Pancreas (tissue), 10 donors: ENCODE data around the gene PLET1. TPM values are rescaled to one million over a fixed set of nuclear protein-coding genes. Genes with fewer than 3 reads are reported as not detected.

Experiments used
- ATAC-seq, 4 donors: fragments of 200-7000 bp; cut with Tn5 transposase; one replicate each; pipeline versions ENCODE4 v1.8.0 to v1.9.1; 2020; ENCODE audit warnings: mild to moderate bottlenecking in 4 of 4, moderate library complexity in 4 of 4
- DNase-seq, 6 donors: peaks; one replicate each; pipeline ENCODE4 v3.0.0-alpha.2; 2020
- FAIRE-seq: peaks from 2 replicates; lab custom pipeline; 2012; peaks lifted over from hg19 to GRCh38; lab: Jason Lieb, UNC
- H3K27ac ChIP-seq, 4 donors: fragments of 200-600 bp; sonication (generic); 1 replicate in 3 of 4; 2 replicates in 1 of 4; pipeline versions ENCODE4 v1.5.0 to v1.8.0; 2020
- H3K27me3 ChIP-seq, 4 donors: fragments of 200-600 bp; one replicate each; pipeline ENCODE4 v1.8.0; 2021
- H3K36me3 ChIP-seq, 3 donors: fragments of 200-600 bp; sonication (generic) in 1 of 3; one replicate each; pipeline versions ENCODE4 v1.5.0 to v1.8.0; 2020 to 2021
- H3K4me1 ChIP-seq, 3 donors: fragments of 200-600 bp; one replicate each; pipeline ENCODE4 v1.8.0; 2021
- H3K4me3 ChIP-seq, 4 donors: fragments of 200-600 bp; sonication (generic) in 2 of 4; one replicate each; pipeline versions ENCODE4 v1.5.0 to v1.8.0; 2020 to 2021
- H3K9me3 ChIP-seq, 4 donors: fragments of 200-600 bp; one replicate each; pipeline ENCODE4 v1.8.0; 2021
- CTCF ChIP-seq, 4 donors: fragments of 200-600 bp; sonication (generic) in 3 of 4; IDR thresholded peaks; one replicate each; pipeline versions ENCODE4 v1.5.0 to v1.8.0; 2021; ENCODE audit warnings: antibody characterized with exemption in 4 of 4
- WGBS, 2 donors: extraction: QIAGEN DNeasy Blood & Tissue Kit; methylation state at CpG; one replicate each; pipeline ENCODE4 v1.1.7; 2013; 5-methylcytosine and 5-hydroxymethylcytosine counted together
- intact Hi-C, 3 donors: fragments of 100-400 bp; cut with DNase I; formaldehyde crosslinking; loops; one replicate each; pipeline versions ENCODE4 v1.11.1 to v1.14.2; 2022
- polyA plus RNA-seq, 2 donors: library from polyadenylated mRNA; stranded (reverse); fragments of 200-250 nt; gene quantifications; one replicate each; pipeline ENCODE4 v1.2.3, GENCODE V29; 2013
- total RNA-seq, 6 donors: library from RNA; stranded (reverse); fragmentation: NEBNext Ultra II Directional in 4 of 6; extraction: Animal tissue kit (Norgen Biotek cat#: 25700) in 4 of 6; gene quantifications; one replicate each; pipeline versions ENCODE4 v1.2.1 to v1.2.4, GENCODE V29; 2021 to 2023
- donor health status: healthy with polysubstance abuse.
- donor health status: DM: no; HTN: no; CAD: no; lungs with moderate emphysema.
- donor health status: DM: no; HTN: no; CAD: no.
- donor health status: control.
- donor health status: control.
- donor health status: Bipolar disorder and iron deficiency.
- donor health status: DM: yes; HTN: yes; CAD: no.
- donor health status: DM: no; HTN: no; CAD: no.
- donor health status: DM: no; HTN: no; CAD: no.
- donor health status: DM: yes; HTN: yes; CAD: no.

PLET1 gene
- total and polyA plus RNA-seq, 8 donors: not detected

- intact Hi-C loops: no loop called here
These were observed 31.5 kb downstream of the PLET1 start for GRCh38 chr11:112229159-112229558.

DNA sequence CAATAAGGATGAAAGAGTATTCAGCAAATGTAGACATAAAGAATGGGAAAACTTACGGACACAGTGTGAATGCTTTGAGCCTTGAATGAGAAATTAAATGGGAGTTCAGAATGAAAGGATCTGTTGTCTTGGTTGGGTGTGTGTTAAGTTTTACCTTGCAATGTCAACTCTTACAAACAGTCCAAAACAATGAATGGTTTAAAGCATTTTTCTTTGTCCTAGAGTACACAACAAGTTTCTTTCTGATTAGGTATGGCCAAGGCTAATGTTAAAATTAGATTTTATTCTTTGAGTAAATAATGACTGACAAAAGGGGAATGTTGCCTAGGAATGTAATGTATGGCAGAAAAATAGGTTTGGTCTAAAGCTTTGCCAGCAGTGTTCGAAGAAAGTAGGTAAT, 32.0 kb downstream of the PLET1 start:
- no peak for TF ChIP-seq CTCF (IDR thresholded peaks at IDR 0.05)
- no peaks in the 10 kb centered on the region for H3K27me3 ChIP-seq
- WGBS, 2 donors: 88 to 94% methylated on average over 2 of the region's 2 CpGs
- H3K4me3 ChIP-seq: no peak overlapping the region
- H3K36me3 ChIP-seq: peaks cover 0 to 9% (median 0%) of the 10 kb centered on the region in 3 donors
- no peak for DNase-seq
- ATAC-seq: no peak
- intact Hi-C loops: no loop called here
- H3K9me3 ChIP-seq: no peaks in the 10 kb centered on the region
- H3K4me1 ChIP-seq: peaks cover 0 to 14% (median 6%) of the 10 kb centered on the region in 3 donors
- H3K27ac ChIP-seq: no peak overlapping the region
- no peak for FAIRE-seq

More at GRCh38 chr11:112229159-112229558, 31.5 kb downstream of the PLET1 start:
- ATAC-seq: no peak
- no peaks in the 10 kb centered on the region for H3K27me3 ChIP-seq
- H3K27ac ChIP-seq: no peak overlapping the region
- no peaks in the 10 kb centered on the region for H3K9me3 ChIP-seq
- no peak for FAIRE-seq
- peaks cover 0 to 9% (median 0%) of the 10 kb centered on the region in 3 donors for H3K36me3 ChIP-seq
- WGBS, 2 donors: 88 to 90% methylated on average over 7 of the region's 7 CpGs
- DNase-seq: no peak
- peaks cover 0 to 14% (median 6%) of the 10 kb centered on the region in 3 donors for H3K4me1 ChIP-seq
- no peak for TF ChIP-seq CTCF (IDR thresholded peaks at IDR 0.05)
- H3K4me3 ChIP-seq: no peak overlapping the region

- no peak for FAIRE-seq
- Histone ChIP-seq H3K27ac (no peak overlapping the region), H3K36me3 (peaks cover 0 to 9% (median 0%) of the 10 kb centered on the region in 3 donors), H3K4me1 (peaks cover 0 to 14% (median 6%) of the 10 kb centered on the region in 3 donors), H3K9me3 (no peaks in the 10 kb centered on the region), H3K27me3 (no peaks in the 10 kb centered on the region), H3K4me3 (peak overlapping the region in 2 of 4 donors; percentile 83 to 92)
- 94% methylated on average over 4 of the region's 4 CpGs for WGBS, 2 donors
- intact Hi-C loops: no loop called here
- DNase-seq: no peak
- ATAC-seq: no peak
- no peak for TF ChIP-seq CTCF (IDR thresholded peaks at IDR 0.05)
These were observed 33.2 kb downstream of the PLET1 start for GRCh38 chr11:112227471-112227870.

DNA sequence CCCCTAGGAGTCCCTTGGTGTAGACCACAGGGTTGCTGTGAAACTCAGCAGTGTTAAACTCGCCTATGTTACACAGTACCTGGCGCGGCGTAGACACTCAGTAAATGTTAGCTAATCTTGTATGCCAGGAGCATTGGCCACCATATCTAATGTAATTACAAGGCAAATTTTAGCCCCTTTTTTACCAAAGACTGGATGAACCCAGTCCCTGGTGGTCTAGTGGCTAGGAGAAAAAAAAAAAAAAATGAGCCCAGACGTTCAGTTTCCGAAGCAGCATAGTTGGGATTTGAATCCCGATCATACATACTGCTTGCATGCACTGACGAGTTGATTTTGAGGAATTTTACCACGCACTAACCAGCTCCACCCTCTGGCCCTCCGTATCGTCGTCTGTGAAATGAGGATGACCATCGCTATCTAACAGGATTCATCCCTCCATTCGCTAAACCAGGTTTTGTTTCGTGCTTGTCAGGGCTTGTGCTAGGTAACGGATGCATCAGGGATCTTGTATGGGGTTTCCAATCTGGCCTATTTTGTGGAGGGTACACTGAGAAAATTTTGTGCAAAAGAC, 33.7 kb downstream of the PLET1 start:
- Histone ChIP-seq H3K4me3 (peak overlapping the region; percentile 76 to 92 (median 84)), H3K27ac (peak overlapping the region; percentile 88 to 96 (median 92)), H3K4me1 (peaks cover 0 to 14% (median 6%) of the 10 kb centered on the region in 3 donors), H3K27me3 (no peaks in the 10 kb centered on the region), H3K36me3 (peaks cover 0 to 9% (median 0%) of the 10 kb centered on the region in 3 donors), H3K9me3 (no peaks in the 10 kb centered on the region)
- DNase-seq: no peak
- 7% methylated on average over 16 of the region's 16 CpGs for WGBS, 2 donors
- ATAC-seq: peak; percentile 49 to 64 (median 58)
- no peak for TF ChIP-seq CTCF (IDR thresholded peaks at IDR 0.05)
- FAIRE-seq: no peak
- intact Hi-C loops: no loop called here
